ENCODE results near the gene MARS1. TPM values are rescaled to one million over a fixed set of nuclear protein-coding genes. Genes with fewer than 3 reads are reported as not detected.

Gene MARS1
- total and polyA plus RNA-seq, 9 donors: 82.0 to 99.3 (median 91.0) TPM

- 28% methylated on average over 6 of the region's 13 CpGs for WGBS (ENCODE audit: insufficient coverage)
Measured at GRCh38 chr12:57549203-57549908, 61.5 kb downstream of the MARS1 start.

GRCh38 chr12:57549909-57550640 is 62.2 kb downstream of the MARS1 start, which contains the start of gene KIF5A:
TSS of gene KIF5A (plus strand) at chr12:57550044. CDS start at chr12:57550272, 228 bp downstream.
- peaks cover 13% of the 10 kb centered on the region for H3K4me1 ChIP-seq (ENCODE audit: control insufficient read depth, insufficient read depth, low read length)
- DNase-seq: no peak
- no peak within 1 kb of the TSS for H3K4me3 ChIP-seq (ENCODE audit: low read length)
- H3K27me3 ChIP-seq (ENCODE audit: control insufficient read depth, insufficient read depth, low read length): peaks cover 61% of the 10 kb centered on the region
- WGBS (ENCODE audit: insufficient coverage): under 1% methylated on average over 47 of the region's 52 CpGs
- no peaks in the 10 kb centered on the region for H3K36me3 ChIP-seq (ENCODE audit: control insufficient read depth, insufficient read depth, low read length)
- H3K27ac ChIP-seq (ENCODE audit: low read length): no peak within 1 kb of the TSS
- H3K9me3 ChIP-seq (replicated peaks; ENCODE audit: control insufficient read depth, low read depth, low read length): no peaks in the 10 kb centered on the region

More at GRCh38 chr12:57549203-57549908, 61.5 kb downstream of the MARS1 start:
- H3K4me1 ChIP-seq (ENCODE audit: control insufficient read depth, insufficient read depth, low read length): peaks cover 13% of the 10 kb centered on the region
- no peak overlapping the region for H3K4me3 ChIP-seq (ENCODE audit: low read length)
- H3K27ac ChIP-seq (ENCODE audit: low read length): no peak overlapping the region
- H3K27me3 ChIP-seq (ENCODE audit: control insufficient read depth, insufficient read depth, low read length): peaks cover 54% of the 10 kb centered on the region
- H3K9me3 ChIP-seq (replicated peaks; ENCODE audit: control insufficient read depth, low read depth, low read length): no peaks in the 10 kb centered on the region
- H3K36me3 ChIP-seq (ENCODE audit: control insufficient read depth, insufficient read depth, low read length): no peaks in the 10 kb centered on the region
- DNase-seq: no peak

- DNase-seq: no peak
- Histone ChIP-seq H3K9me3 (replicated peaks; ENCODE audit: control insufficient read depth, low read depth, low read length) (no peaks in the 10 kb centered on the region), H3K4me3 (ENCODE audit: low read length) (no peak overlapping the region), H3K27ac (ENCODE audit: low read length) (no peak overlapping the region), H3K36me3 (ENCODE audit: control insufficient read depth, insufficient read depth, low read length) (no peaks in the 10 kb centered on the region), H3K4me1 (ENCODE audit: control insufficient read depth, insufficient read depth, low read length) (peaks cover 9% of the 10 kb centered on the region), H3K27me3 (ENCODE audit: control insufficient read depth, insufficient read depth, low read length) (peaks cover 61% of the 10 kb centered on the region)
- WGBS (ENCODE audit: insufficient coverage): 6% methylated on average over 2 of the region's 7 CpGs
Measured at GRCh38 chr12:57550641-57551549, 63.0 kb downstream of the MARS1 start.

GRCh38 chr12:57551637-57552305 is 63.9 kb downstream of the MARS1 start:
- H3K4me1 ChIP-seq (ENCODE audit: control insufficient read depth, insufficient read depth, low read length): peaks cover 3% of the 10 kb centered on the region
- no peaks in the 10 kb centered on the region for H3K9me3 ChIP-seq (replicated peaks; ENCODE audit: control insufficient read depth, low read depth, low read length)
- peaks cover 61% of the 10 kb centered on the region for H3K27me3 ChIP-seq (ENCODE audit: control insufficient read depth, insufficient read depth, low read length)
- H3K4me3 ChIP-seq (ENCODE audit: low read length): no peak overlapping the region
- H3K27ac ChIP-seq (ENCODE audit: low read length): no peak overlapping the region
- DNase-seq: no peak
- no CpG with 5 or more reads among the region's 3 CpGs for WGBS (ENCODE audit: insufficient coverage)
- no peaks in the 10 kb centered on the region for H3K36me3 ChIP-seq (ENCODE audit: control insufficient read depth, insufficient read depth, low read length)

- no peak overlapping the region for H3K4me3 ChIP-seq (ENCODE audit: low read length)
- H3K36me3 ChIP-seq (ENCODE audit: control insufficient read depth, insufficient read depth, low read length): no peaks in the 10 kb centered on the region
- H3K27ac ChIP-seq (ENCODE audit: low read length): no peak overlapping the region
- H3K9me3 ChIP-seq (replicated peaks; ENCODE audit: control insufficient read depth, low read depth, low read length): no peaks in the 10 kb centered on the region
- H3K27me3 ChIP-seq (ENCODE audit: control insufficient read depth, insufficient read depth, low read length): peaks cover 61% of the 10 kb centered on the region
- WGBS (ENCODE audit: insufficient coverage): no CpG with 5 or more reads among the region's 2 CpGs
- H3K4me1 ChIP-seq (ENCODE audit: control insufficient read depth, insufficient read depth, low read length): peaks cover 3% of the 10 kb centered on the region
- DNase-seq: no peak
Measured at GRCh38 chr12:57552306-57552651, 64.4 kb downstream of the MARS1 start.

- peaks cover 61% of the 10 kb centered on the region for H3K27me3 ChIP-seq (ENCODE audit: control insufficient read depth, insufficient read depth, low read length)
Measured at GRCh38 chr12:57552835-57553313, 65.0 kb downstream of the MARS1 start.

GRCh38 chr12:57553343-57554202 is 65.7 kb downstream of the MARS1 start:
- H3K27me3 ChIP-seq (ENCODE audit: control insufficient read depth, insufficient read depth, low read length): peaks cover 57% of the 10 kb centered on the region
- peaks cover 3% of the 10 kb centered on the region for H3K4me1 ChIP-seq (ENCODE audit: control insufficient read depth, insufficient read depth, low read length)
- 80% methylated on average over 1 of the region's 7 CpGs for WGBS (ENCODE audit: insufficient coverage)
- no peak for DNase-seq
- no peaks in the 10 kb centered on the region for H3K9me3 ChIP-seq (replicated peaks; ENCODE audit: control insufficient read depth, low read depth, low read length)
- no peak overlapping the region for H3K4me3 ChIP-seq (ENCODE audit: low read length)
- H3K36me3 ChIP-seq (ENCODE audit: control insufficient read depth, insufficient read depth, low read length): no peaks in the 10 kb centered on the region
- H3K27ac ChIP-seq (ENCODE audit: low read length): no peak overlapping the region

More at GRCh38 chr12:57552835-57553313, 65.0 kb downstream of the MARS1 start:
- H3K27ac ChIP-seq (ENCODE audit: low read length): no peak overlapping the region
- no CpG with 5 or more reads among the region's 6 CpGs for WGBS (ENCODE audit: insufficient coverage)
- H3K4me3 ChIP-seq (ENCODE audit: low read length): no peak overlapping the region
- no peaks in the 10 kb centered on the region for H3K36me3 ChIP-seq (ENCODE audit: control insufficient read depth, insufficient read depth, low read length)
- no peaks in the 10 kb centered on the region for H3K9me3 ChIP-seq (replicated peaks; ENCODE audit: control insufficient read depth, low read depth, low read length)
- DNase-seq: no peak
- peaks cover 3% of the 10 kb centered on the region for H3K4me1 ChIP-seq (ENCODE audit: control insufficient read depth, insufficient read depth, low read length)

GRCh38 chr12:57554453-57554852 is 66.6 kb downstream of the MARS1 start:
- Histone ChIP-seq H3K4me1 (ENCODE audit: control insufficient read depth, insufficient read depth, low read length) (peaks cover 3% of the 10 kb centered on the region), H3K9me3 (replicated peaks; ENCODE audit: control insufficient read depth, low read depth, low read length) (no peaks in the 10 kb centered on the region), H3K36me3 (ENCODE audit: control insufficient read depth, insufficient read depth, low read length) (no peaks in the 10 kb centered on the region), H3K27ac (ENCODE audit: low read length) (no peak overlapping the region), H3K4me3 (ENCODE audit: low read length) (no peak overlapping the region), H3K27me3 (ENCODE audit: control insufficient read depth, insufficient read depth, low read length) (peaks cover 48% of the 10 kb centered on the region)
- WGBS (ENCODE audit: insufficient coverage): no CpG with 5 or more reads among the region's 2 CpGs
- DNase-seq: no peak

GRCh38 chr12:57554897-57555296 is 67.0 kb downstream of the MARS1 start:
- Histone ChIP-seq H3K27ac (ENCODE audit: low read length) (no peak overlapping the region), H3K4me1 (ENCODE audit: control insufficient read depth, insufficient read depth, low read length) (peaks cover 3% of the 10 kb centered on the region), H3K4me3 (ENCODE audit: low read length) (no peak overlapping the region), H3K36me3 (ENCODE audit: control insufficient read depth, insufficient read depth, low read length) (no peaks in the 10 kb centered on the region), H3K27me3 (ENCODE audit: control insufficient read depth, insufficient read depth, low read length) (peaks cover 44% of the 10 kb centered on the region), H3K9me3 (replicated peaks; ENCODE audit: control insufficient read depth, low read depth, low read length) (no peaks in the 10 kb centered on the region)
- WGBS (ENCODE audit: insufficient coverage): no CpG with 5 or more reads among the region's 1 CpG
- no peak for DNase-seq

Measured in muscle of leg (tissue), 11 donors.